Endothelial cell of hepatic sinusoid (primary cell): Measurements from ENCODE around the gene TMEM150C.

Experiments used
- in situ Hi-C: cut with HindIII; loops from 2 replicates; pipeline ENCODE4 v1.10.0; 2017; ENCODE audit warnings: low sequenced_read_pairs

Gene TMEM150C

GRCh38 chr4:82561786-82562563 is at the start of gene TMEM150C:
TMEM150C (minus strand) TSS chr4:82561988; CDS start chr4:82504657, 57,331 bp downstream.
- in situ Hi-C loops = no loop called here

GRCh38 chr4:82611527-82611926 is 49.7 kb upstream of the TMEM150C start:
- in situ Hi-C loops = no loop called here

- in situ Hi-C loops = no loop called here
These were observed 48.3 kb upstream of the TMEM150C start for GRCh38 chr4:82610041-82610440.

GRCh38 chr4:82606622-82607021 is 44.8 kb upstream of the TMEM150C start:
- in situ Hi-C loops = no loop called here

GRCh38 chr4:82604522-82604921 is 42.7 kb upstream of the TMEM150C start:
- in situ Hi-C loops = no loop called here

- in situ Hi-C loops = no loop called here
These were observed 39.6 kb upstream of the TMEM150C start for GRCh38 chr4:82601242-82602015.

- in situ Hi-C loops = no loop called here
These were observed 37.5 kb upstream of the TMEM150C start for GRCh38 chr4:82599336-82599735.

GRCh38 chr4:82594456-82594855 is 32.7 kb upstream of the TMEM150C start:
- in situ Hi-C loops = loop anchor here (5.0 kb wide), 1 partner anchor 92 kb away; no protein-coding TSS in a partner anchor

GRCh38 chr4:82593411-82593810 is 31.6 kb upstream of the TMEM150C start:
- in situ Hi-C loops = loop anchor here (5.0 kb wide), 1 partner anchor 91 kb away; no protein-coding TSS in a partner anchor

GRCh38 chr4:82592639-82593038 is 30.9 kb upstream of the TMEM150C start:
- in situ Hi-C loops = loop anchor here (5.0 kb wide), 1 partner anchor 90 kb away; no protein-coding TSS in a partner anchor

- in situ Hi-C loops = loop anchor here (5.0 kb wide), 1 partner anchor 89 kb away; no protein-coding TSS in a partner anchor
These were observed 29.8 kb upstream of the TMEM150C start for GRCh38 chr4:82591592-82591991.

- in situ Hi-C loops = loop anchor here (5.0 kb wide), 1 partner anchor 87 kb away; no protein-coding TSS in a partner anchor
These were observed 28.0 kb upstream of the TMEM150C start for GRCh38 chr4:82589756-82590155.

GRCh38 chr4:82588771-82589270 is 27.0 kb upstream of the TMEM150C start:
- in situ Hi-C loops = no loop called here

- in situ Hi-C loops = no loop called here
These were observed 26.2 kb upstream of the TMEM150C start for GRCh38 chr4:82587826-82588540.

GRCh38 chr4:82585690-82586435 is 24.1 kb upstream of the TMEM150C start:
- in situ Hi-C loops = no loop called here

GRCh38 chr4:82584931-82585330 is 23.1 kb upstream of the TMEM150C start:
- in situ Hi-C loops = no loop called here

- in situ Hi-C loops = no loop called here
These were observed 22.3 kb upstream of the TMEM150C start for GRCh38 chr4:82583897-82584587.

GRCh38 chr4:82579932-82580331 is 18.1 kb upstream of the TMEM150C start:
- in situ Hi-C loops = no loop called here

GRCh38 chr4:82578935-82579334 is 17.1 kb upstream of the TMEM150C start:
- in situ Hi-C loops = no loop called here

- in situ Hi-C loops = no loop called here
These were observed 15.7 kb upstream of the TMEM150C start for GRCh38 chr4:82577451-82577850.
